ENCODE results near the gene FKBP2. TPM values are rescaled to one million over a fixed set of nuclear protein-coding genes. Genes with fewer than 3 reads are reported as not detected.

Gene FKBP2
- total RNA-seq, 1 experiment from 2014 or later, result 41.0 TPM

DNA sequence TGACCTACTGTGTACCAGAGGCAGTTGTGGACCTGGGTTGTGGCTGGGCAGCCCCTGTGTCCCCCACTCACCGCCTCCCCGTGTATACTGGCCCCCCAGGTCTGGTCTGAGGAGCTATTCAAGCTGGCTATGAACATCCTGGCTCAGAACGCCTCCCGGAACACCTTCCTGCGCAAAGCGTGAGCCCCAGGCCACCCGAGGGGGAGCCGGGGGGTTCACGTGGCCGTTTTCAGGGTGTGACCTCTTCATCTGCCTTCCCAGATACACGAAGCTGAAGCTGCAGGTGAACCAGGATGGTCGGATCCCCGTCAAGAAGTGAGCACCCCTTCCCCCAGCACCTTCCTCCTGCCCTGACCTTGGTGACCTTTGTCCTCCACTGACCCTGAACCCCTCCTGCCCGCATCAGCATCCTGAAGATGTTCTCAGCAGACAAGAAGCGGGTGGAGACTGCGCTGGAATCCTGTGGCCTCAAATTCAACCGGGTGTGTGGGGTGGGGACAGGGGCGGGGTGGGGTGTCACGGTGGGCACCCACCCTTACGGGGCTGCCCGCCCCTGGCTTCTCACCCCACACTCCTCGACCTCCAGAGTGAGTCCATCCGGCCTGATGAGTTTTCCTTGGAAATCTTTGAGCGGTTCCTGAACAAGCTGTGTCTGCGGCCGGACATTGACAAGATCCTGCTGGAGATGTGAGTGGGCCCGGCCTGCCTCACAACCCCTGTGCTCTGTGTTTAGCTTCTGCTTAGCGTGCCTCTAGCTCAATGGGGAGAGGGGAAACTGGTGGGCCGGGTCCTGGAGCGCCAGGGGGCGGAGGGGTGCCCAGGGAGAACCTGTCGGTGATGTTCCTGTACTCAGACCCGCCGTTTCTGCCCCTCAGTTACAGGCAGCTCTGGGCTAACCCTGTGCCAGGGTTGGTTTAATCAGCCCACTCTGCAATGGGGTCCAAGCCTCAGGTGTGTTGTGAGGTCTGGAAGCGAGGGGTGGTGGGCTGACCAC lies 14.5 kb downstream of the FKBP2 start:
- Histone ChIP-seq H3K9me3 (ENCODE audit: control insufficient read depth, low read depth, low read length) (no peaks in the 10 kb centered on the region), H3K79me1 (ENCODE audit: insufficient read depth, low read depth, low read length, poor library complexity, severe bottlenecking) (peaks cover 3% of the 10 kb centered on the region), H4K20me1 (ENCODE audit: control insufficient read depth, insufficient read depth, insufficient read length) (no peaks in the 10 kb centered on the region), H3K79me2 (ENCODE audit: insufficient read depth, low read length) (no peaks in the 10 kb centered on the region; the same call in 1 of the 2 replicates), H3K23me2 (ENCODE audit: insufficient read length, low read depth, low read length, poor library complexity, severe bottlenecking) (peaks cover 15% of the 10 kb centered on the region), H3T11ph (ENCODE audit: low read length) (no peak overlapping the region), H4K8ac (replicated peaks; ENCODE audit: insufficient read length, low read depth, low read length) (no peak overlapping the region), H2BK20ac (ENCODE audit: low read depth, low read length, poor library complexity, severe bottlenecking) (no peak overlapping the region), H2AK5ac (ENCODE audit: insufficient read length, low read length) (no peak overlapping the region), H3K27ac (ENCODE audit: insufficient read length, low read depth, low read length) (no peak overlapping the region), H3K23ac (ENCODE audit: insufficient read length, low read depth, low read length) (no peak overlapping the region), H2BK12ac (ENCODE audit: insufficient read length, low read depth, low read length) (no peak overlapping the region), H3K4me1 (ENCODE audit: insufficient read depth, low read length) (no peaks in the 10 kb centered on the region), H3K9ac (ENCODE audit: extremely low read depth, insufficient read length, low read length) (no peak overlapping the region), H3K56ac (ENCODE audit: insufficient read length, low read depth, low read length) (no peak overlapping the region), H2AFZ (ENCODE audit: low read length) (no peak overlapping the region), H4K5ac (ENCODE audit: insufficient read length, low read depth, low read length) (no peak overlapping the region), H3K14ac (ENCODE audit: insufficient read depth, low read length) (no peak overlapping the region), H2BK5ac (ENCODE audit: insufficient read length, low read length) (no peak overlapping the region), H2BK15ac (ENCODE audit: low read depth, low read length) (no peak overlapping the region), H2BK120ac (ENCODE audit: low read depth, low read length, poor library complexity, severe bottlenecking) (no peak overlapping the region), H3K18ac (ENCODE audit: insufficient read length, low read depth, low read length) (no peak overlapping the region), H3K4ac (ENCODE audit: low read depth, low read length) (no peak overlapping the region), H4K91ac (ENCODE audit: insufficient read length, low read depth, low read length) (no peak overlapping the region), H3K4me2 (ENCODE audit: insufficient read depth, insufficient read length, low read length) (no peak overlapping the region), H3K27me3 (ENCODE audit: insufficient read depth, low read length) (no peaks in the 10 kb centered on the region)
- Mint-ChIP-seq H3K9me3 (no peaks in the 10 kb centered on the region), H3K4me3 (no peak overlapping the region; a peak in 1 of 5 replicates), H3K27me3 (ENCODE audit: low read depth) (no peaks in the 10 kb centered on the region), H3K36me3 (ENCODE audit: insufficient read depth in 1 of 3, low read depth in 3 of 3) (peaks cover 39 to 62% (median 54%) of the 10 kb centered on the region in 3 experiments; a peak in 6 of 7 replicates), H3K4me1 (peaks cover 9 to 18% of the 10 kb centered on the region in 2 experiments), H3K27ac (no peak overlapping the region)
- no CpG with 5 or more reads among the region's 35 CpGs for WGBS (ENCODE audit: extremely low coverage, insufficient read length, low lambda C conversion rate)
- DNase-seq, result no peak
- TF ChIP-seq, protein P1, sequence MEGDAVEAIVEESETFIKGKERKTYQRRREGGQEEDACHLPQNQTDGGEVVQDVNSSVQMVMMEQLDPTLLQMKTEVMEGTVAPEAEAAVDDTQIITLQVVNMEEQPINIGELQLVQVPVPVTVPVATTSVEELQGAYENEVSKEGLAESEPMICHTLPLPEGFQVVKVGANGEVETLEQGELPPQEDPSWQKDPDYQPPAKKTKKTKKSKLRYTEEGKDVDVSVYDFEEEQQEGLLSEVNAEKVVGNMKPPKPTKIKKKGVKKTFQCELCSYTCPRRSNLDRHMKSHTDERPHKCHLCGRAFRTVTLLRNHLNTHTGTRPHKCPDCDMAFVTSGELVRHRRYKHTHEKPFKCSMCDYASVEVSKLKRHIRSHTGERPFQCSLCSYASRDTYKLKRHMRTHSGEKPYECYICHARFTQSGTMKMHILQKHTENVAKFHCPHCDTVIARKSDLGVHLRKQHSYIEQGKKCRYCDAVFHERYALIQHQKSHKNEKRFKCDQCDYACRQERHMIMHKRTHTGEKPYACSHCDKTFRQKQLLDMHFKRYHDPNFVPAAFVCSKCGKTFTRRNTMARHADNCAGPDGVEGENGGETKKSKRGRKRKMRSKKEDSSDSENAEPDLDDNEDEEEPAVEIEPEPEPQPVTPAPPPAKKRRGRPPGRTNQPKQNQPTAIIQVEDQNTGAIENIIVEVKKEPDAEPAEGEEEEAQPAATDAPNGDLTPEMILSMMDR (conservative IDR thresholded peaks at IDR 0.05), result no peak
